HG02840 (cell line): Measurements from ENCODE around the gene PSMD8.
"Not testable (repeated sequence)": the region's sequence is repeated elsewhere in the genome, so short reads cannot be mapped to it uniquely, and the experiment has no call there.

ENCODE experiments used
- ATAC-seq: cut with Tn5 transposase; IDR thresholded peaks from one replicate; pipeline ENCODE4 v1.9.1; 2021; ENCODE audit warnings: mild to moderate bottlenecking, moderate library complexity, moderate number of reproducible peaks; ENCODE audit not compliant: unreplicated experiment, low FRiP score

Gene PSMD8

GRCh38 chr19:38409631-38410133, 35.3 kb downstream of the PSMD8 start:
- ATAC-seq, result no peak

GRCh38 chr19:38410407-38410806, 36.0 kb downstream of the PSMD8 start:
- not testable (repeated sequence) for ATAC-seq

DNA sequence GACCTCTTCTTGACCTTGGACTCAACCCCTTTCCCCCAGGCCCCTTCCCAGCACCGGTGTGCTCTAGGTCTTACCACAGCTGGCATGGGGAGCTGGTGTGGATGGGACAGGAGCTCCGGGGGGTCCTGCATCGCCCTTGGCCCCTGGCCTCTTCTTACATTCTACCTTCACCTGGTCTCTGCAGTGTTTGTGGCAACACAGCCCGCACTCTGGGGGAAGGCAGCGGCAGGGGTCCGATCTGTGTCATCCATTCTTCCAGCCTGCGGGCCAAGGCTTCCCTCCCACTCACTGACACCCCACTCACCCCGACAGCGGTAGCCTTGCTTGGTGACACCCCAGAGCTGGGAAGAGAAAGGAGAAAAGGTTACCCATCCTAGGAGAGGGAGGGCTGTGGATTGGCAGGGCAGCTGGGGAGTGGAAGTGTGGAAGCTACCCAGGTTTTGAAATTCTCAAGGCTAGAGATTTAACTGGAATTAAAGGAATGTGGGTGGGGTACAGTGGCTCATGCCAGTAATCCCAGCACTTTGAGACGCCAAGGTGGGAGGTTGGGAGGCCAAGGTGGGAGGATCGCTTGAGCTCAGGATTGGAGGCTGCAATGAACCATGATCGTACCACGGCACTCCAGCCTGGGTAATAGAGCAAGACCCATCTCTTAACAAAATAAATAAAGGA, 36.8 kb downstream of the PSMD8 start:
- no peak for ATAC-seq

DNA sequence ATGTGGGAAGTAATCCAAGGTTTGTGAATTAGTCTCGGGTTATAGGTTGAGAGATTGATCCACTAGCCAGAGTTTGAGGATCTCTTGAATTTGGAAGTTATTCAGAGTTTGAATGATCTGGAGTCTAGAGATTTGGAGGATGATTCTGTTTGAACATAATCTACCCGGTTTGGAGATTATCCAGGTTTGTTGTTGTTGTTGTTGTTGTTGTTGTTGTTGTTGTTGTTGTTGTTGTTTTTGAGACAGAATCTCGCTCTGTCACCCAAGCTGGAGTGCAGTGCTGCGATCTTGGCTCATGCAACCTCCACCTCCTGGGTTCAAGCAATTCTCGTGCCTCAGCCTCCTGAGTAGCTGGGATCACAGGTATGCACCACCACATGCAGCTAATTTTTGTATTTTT, 37.5 kb downstream of the PSMD8 start:
- ATAC-seq, result not testable (repeated sequence)

DNA sequence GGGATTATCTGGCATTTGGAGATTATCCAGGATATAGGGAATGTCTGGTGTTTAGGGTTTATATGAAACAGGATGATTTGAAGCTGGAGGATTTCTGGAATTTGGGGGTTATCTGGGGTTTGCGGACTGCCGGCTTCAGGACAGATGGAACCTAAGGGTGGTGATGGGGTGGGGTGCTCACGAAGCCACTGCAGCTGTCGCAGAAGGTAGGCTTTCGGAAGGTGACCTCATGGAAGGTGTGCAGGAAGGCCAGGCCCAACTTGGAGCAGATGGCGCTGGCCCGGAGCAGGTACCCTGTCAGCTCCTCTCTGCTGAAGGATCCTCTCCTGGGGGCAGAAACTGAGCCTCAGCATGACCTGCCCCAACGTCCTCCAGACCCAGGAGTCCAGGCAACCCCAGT, 38.1 kb downstream of the PSMD8 start:
- ATAC-seq, result no peak

- no peak for ATAC-seq
These were observed 38.6 kb downstream of the PSMD8 start for GRCh38 chr19:38412961-38413360.

- ATAC-seq, result no peak
These were observed 39.0 kb downstream of the PSMD8 start for GRCh38 chr19:38413416-38413815.

- no peak for ATAC-seq
These were observed 42.8 kb downstream of the PSMD8 start for GRCh38 chr19:38417146-38417543.

DNA sequence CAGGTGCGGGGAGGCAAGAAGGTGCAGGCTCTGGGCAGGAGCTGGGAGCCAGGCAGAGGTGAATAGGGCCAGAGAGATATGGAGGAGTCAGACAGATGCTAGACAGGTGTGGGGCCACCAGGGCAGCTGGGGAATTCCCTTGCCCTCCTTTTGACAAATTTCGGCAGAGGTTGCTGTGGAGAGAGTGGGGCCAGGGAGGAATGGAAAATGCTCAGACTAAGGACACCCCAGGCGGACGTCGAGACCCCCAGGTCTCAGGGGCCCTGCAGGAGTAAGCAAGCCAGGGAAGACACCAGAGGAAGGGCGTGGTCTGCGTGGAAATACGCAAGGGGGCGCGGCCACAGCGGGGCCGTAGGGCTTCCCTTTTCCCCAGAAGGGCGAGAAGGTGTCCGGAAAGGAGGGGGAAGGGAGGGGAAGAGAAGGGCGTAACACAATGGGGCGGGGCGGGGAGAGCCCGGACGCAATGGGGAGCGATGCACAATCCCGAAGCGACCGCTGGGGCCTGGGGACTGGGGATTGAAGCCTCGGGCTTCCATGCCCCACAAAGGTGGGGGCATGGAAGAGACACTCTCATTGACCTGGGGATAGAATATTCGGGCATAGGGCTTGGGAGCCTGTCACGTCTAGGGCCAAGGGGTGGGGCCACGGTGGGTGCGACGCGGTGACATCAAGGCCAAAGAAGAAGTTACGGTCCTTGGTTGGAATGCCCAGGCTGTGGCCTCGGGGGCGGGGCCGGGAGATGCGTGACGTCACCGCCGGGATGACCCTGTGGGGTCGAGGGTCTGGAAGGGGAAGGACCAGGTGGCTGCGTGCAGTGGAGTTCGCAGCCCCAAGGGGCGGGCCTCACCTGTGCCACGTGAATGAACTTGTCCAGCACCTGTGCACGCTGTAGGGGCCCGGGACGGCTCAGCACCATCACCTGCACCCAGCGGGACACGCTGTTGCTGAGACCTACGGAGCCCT, 43.5 kb downstream of the PSMD8 start:
- no peak for ATAC-seq

- ATAC-seq, result no peak
These were observed 46.6 kb downstream of the PSMD8 start for GRCh38 chr19:38420935-38421334.

DNA sequence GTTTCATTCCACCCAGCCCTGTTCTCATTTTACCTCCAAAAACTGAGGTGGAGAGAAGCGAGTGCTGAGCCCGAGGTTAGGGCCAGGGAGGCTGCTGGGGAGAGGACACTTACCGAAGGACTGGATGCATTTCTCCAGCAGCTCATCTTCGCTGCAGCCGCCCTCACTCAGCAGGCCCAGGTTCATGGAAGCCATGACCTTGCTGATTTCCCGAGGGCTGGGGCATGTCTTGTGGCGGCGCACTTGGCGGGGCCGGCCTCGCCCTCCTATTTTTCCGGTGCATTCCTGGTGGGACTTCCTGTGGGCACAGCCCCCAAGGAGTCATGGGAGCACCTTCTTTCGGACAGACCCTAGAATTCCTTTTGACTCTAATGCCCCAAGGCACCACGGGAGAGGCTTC, 47.5 kb downstream of the PSMD8 start:
- ATAC-seq, result no peak

GRCh38 chr19:38422438-38422837, 48.1 kb downstream of the PSMD8 start:
- no peak for ATAC-seq

GRCh38 chr19:38424272-38424671, 49.9 kb downstream of the PSMD8 start:
- ATAC-seq, result no peak

DNA sequence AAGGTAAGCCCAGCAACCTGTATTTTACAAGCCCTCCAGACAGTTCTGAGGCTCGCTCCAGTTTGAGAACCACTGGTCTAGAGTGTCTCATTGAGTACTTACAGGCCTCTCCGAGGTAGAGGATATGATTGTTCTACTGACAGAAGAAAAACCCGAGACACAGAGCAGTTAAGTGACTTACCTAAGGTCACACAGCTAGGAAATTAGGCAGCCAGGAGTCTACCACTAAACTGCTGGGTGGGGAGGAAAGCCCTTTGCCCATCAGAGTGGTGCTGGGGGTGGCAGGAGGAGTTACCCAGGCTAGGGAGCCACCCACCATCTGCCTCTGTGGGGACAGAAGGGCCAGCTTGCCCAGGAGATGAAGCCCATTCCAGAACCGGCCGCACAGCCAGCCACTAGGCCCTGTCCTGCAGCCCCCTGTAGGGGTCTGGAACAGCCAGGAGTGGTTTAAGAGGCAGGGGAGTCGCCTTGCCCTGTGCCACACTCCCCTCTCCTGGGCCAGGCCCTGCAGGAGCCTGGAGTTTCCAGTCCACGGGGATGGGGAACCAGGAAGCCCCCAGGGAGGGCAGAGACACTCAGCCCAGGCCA, 50.9 kb downstream of the PSMD8 start:
- no peak for ATAC-seq

GRCh38 chr19:38425810-38426466, 51.6 kb downstream of the PSMD8 start, which contains the start of gene RASGRP4:
Gene RASGRP4 (minus strand): TSS chr19:38426219. CDS start chr19:38426091, 128 bp downstream.
- no peak for ATAC-seq

GRCh38 chr19:38427035-38427677, 52.8 kb downstream of the PSMD8 start:
- ATAC-seq, result not testable (repeated sequence)

- no peak for ATAC-seq
These were observed 54.9 kb downstream of the PSMD8 start for GRCh38 chr19:38429055-38429810.

DNA sequence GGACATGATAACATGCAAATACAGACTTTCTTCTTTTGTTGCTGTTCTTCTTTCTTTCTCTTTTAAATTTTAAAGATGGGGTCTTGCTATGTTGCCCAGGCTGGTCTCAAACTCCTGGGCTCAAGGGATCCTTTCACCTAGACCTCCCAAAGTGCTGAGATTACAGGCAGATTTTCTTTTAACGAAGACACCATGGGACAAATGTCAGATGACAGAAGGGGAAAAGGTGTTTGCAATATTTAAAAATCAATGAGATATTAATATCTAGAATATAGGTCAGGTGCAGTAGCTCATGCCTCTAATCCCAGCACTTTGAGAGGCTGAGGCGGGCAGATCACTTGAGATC, 55.4 kb downstream of the PSMD8 start:
- no peak for ATAC-seq

DNA sequence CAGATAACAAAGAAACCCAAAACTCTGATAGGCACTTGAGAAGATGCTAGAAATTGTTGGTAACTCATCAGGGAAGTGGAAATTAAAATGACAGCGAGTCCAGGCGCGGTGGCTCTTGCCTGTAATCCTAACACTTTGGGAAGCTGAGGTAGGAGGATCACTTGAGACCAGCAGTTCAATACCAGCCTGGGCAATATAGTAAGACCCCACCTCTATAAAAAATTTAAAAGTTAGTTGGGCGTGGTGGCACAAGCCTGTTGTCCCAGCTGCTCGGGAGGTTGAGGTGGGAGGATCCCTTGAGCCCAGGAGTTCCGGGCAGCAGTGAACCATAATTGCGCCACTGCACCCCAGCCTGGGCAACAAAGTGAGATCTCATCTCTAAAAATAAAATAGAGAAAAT, 56.6 kb downstream of the PSMD8 start:
- ATAC-seq, result no peak
